GM12864 (cell line): ENCODE data around the gene NXT2.
"Not testable (repeated sequence)": the region's sequence is repeated elsewhere in the genome, so short reads cannot be mapped to it uniquely, and the experiment has no call there.

Experiments used
- DNase-seq: peaks from one replicate; pipeline ENCODE4 v3.0.0-alpha.2; 2011; ENCODE audit warnings: low read depth
- H3K4me3 ChIP-seq: 2 replicates; pipeline ENCODE4 v1.5.1; 2011; ENCODE audit warnings: mild to moderate bottlenecking, low read depth, low read length, control low read depth
- CTCF ChIP-seq: IDR thresholded peaks from 2 replicates; pipeline ENCODE4 v1.5.1; 2011; ENCODE audit warnings: low read depth, mild to moderate bottlenecking, moderate library complexity, low read length, control low read depth, inconsistent platforms; ENCODE audit errors: missing control alignments

NXT2 gene

GRCh38 chrX:109519001-109519400, 17.6 kb upstream of the NXT2 start:
- no peak overlapping the region for H3K4me3 ChIP-seq
- no peak for DNase-seq
- no peak for TF ChIP-seq CTCF

- DNase-seq: no peak
- TF ChIP-seq CTCF: no peak
- H3K4me3 ChIP-seq: no peak overlapping the region
These were observed 3.6 kb upstream of the NXT2 start for GRCh38 chrX:109533005-109533404.

GRCh38 chrX:109533631-109534030, 3.0 kb upstream of the NXT2 start:
- H3K4me3 ChIP-seq: no peak overlapping the region
- no peak for TF ChIP-seq CTCF
- no peak for DNase-seq

- no peak for TF ChIP-seq CTCF
- no peak for DNase-seq
- H3K4me3 ChIP-seq: no peak overlapping the region
These were observed 1.7 kb upstream of the NXT2 start for GRCh38 chrX:109534933-109535332.

GRCh38 chrX:109535578-109535977, 1.1 kb upstream of the NXT2 start:
- H3K4me3 ChIP-seq: no peak overlapping the region
- no peak for TF ChIP-seq CTCF
- no peak for DNase-seq

- H3K4me3 ChIP-seq: peak overlapping the region; percentile 61
- TF ChIP-seq CTCF: no peak
- no peak for DNase-seq
These were observed 651 bp downstream of the NXT2 start for GRCh38 chrX:109537324-109537665.

- H3K4me3 ChIP-seq, DNase-seq: not testable (repeated sequence)
These were observed 2.4 kb downstream of the NXT2 start for GRCh38 chrX:109539007-109539406.

- H3K4me3 ChIP-seq: no peak overlapping the region
- no peak for DNase-seq
- TF ChIP-seq CTCF: no peak
These were observed 17.2 kb downstream of the NXT2 start for GRCh38 chrX:109553862-109554261.

GRCh38 chrX:109576083-109576482, 39.4 kb downstream of the NXT2 start:
- DNase-seq, H3K4me3 ChIP-seq: not testable (repeated sequence)
